GM12874 (cell line): Measurements from ENCODE around the gene ZDHHC8.

Source experiments
- TF ChIP-seq, protein P1 (sequence below): IDR thresholded peaks from 2 replicates; pipeline ENCODE4 v1.5.1; 2011; ENCODE audit warnings: low read depth, mild to moderate bottlenecking, control low read depth, low read length, moderate library complexity; ENCODE audit not compliant: insufficient read depth

The ZDHHC8 gene

DNA sequence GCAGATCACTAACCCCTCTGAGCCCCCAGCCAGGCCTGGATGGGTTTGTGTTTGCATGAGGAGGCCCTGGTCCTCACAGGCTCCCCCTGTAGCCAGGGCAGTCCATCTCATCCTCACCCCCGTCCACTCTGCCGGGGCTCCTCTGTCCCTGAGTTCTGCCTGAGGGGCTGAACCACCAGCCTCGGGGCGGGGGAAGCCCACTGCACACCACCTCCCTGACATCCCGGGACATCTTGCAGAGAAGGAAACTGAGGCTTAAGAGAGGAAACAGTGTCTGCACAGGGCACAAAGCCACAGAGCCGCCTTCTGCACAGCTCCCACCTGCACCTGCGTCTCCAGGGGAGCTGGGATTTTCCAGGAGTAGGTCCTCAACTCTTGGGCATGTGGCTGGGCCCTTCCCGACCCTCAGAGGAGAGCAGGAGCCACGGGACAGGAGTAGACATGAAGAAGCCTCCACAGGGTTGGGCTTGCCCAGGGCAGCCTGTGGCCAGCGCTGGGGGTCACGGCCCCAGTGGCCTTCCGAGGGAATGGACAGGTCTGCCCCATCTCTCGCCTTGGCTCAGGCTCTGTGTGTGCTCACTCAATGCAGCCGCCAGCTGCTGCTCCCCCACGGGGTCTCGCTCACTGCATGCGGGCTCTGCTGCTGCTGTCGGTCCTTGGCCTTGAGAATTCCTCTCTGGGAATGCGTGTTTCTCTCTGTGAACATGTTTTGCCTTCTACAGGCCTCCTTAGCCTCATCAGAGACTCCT lies 64.7 kb downstream of the ZDHHC8 start:
- TF ChIP-seq, protein P1, sequence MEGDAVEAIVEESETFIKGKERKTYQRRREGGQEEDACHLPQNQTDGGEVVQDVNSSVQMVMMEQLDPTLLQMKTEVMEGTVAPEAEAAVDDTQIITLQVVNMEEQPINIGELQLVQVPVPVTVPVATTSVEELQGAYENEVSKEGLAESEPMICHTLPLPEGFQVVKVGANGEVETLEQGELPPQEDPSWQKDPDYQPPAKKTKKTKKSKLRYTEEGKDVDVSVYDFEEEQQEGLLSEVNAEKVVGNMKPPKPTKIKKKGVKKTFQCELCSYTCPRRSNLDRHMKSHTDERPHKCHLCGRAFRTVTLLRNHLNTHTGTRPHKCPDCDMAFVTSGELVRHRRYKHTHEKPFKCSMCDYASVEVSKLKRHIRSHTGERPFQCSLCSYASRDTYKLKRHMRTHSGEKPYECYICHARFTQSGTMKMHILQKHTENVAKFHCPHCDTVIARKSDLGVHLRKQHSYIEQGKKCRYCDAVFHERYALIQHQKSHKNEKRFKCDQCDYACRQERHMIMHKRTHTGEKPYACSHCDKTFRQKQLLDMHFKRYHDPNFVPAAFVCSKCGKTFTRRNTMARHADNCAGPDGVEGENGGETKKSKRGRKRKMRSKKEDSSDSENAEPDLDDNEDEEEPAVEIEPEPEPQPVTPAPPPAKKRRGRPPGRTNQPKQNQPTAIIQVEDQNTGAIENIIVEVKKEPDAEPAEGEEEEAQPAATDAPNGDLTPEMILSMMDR, result no peak
